HepG2 (cell line): Measurements from ENCODE around the gene LATS1. TPM values are rescaled to one million over a fixed set of nuclear protein-coding genes. Genes with fewer than 3 reads are reported as not detected.

Source experiments
- IKZF1 ChIP-seq: fragments of 450-650 bp; IDR thresholded peaks from 2 replicates; pipeline ENCODE4 v1.7.1; 2016
- ISX ChIP-seq: sonication (generic); formaldehyde crosslinking; conservative IDR thresholded peaks from 2 replicates; pipeline ENCODE4 v1.5.0; 2020; ENCODE audit warnings: missing genetic modification reagents
- NCOR1 ChIP-seq: fragments of 200-600 bp; sonication (generic); IDR thresholded peaks from 2 replicates; pipeline ENCODE4 v1.7.0; 2017; ENCODE audit warnings: antibody characterized with exemption, low read length, borderline replicate concordance
- NFE2 ChIP-seq: sonication (generic); formaldehyde crosslinking; IDR thresholded peaks from 2 replicates; pipeline ENCODE4 v1.4.0; 2020; ENCODE audit warnings: missing genetic modification reagents
- NRL ChIP-seq: sonication (generic); formaldehyde crosslinking; IDR thresholded peaks from 2 replicates; pipeline ENCODE4 v1.5.0; 2020; ENCODE audit warnings: missing genetic modification reagents, mild to moderate bottlenecking, moderate library complexity, borderline replicate concordance
- PHF5A ChIP-seq: IDR thresholded peaks from one replicate; pipeline ENCODE4 v1.6.1; 2018; ENCODE audit warnings: low read depth, missing genetic modification reagents; ENCODE audit not compliant: unreplicated experiment
- RFX3 ChIP-seq: IDR thresholded peaks from 2 replicates; pipeline ENCODE4 v1.6.1; 2016; ENCODE audit warnings: missing biosample characterization, missing genetic modification reagents
- SMAD3 ChIP-seq: sonication (generic); formaldehyde crosslinking; IDR thresholded peaks from 2 replicates; pipeline ENCODE4 v1.4.0; 2020; ENCODE audit warnings: missing genetic modification reagents
- SMARCE1 ChIP-seq: fragments of 450-650 bp; IDR thresholded peaks from 2 replicates; pipeline ENCODE4 v1.6.1; 2017; ENCODE audit warnings: borderline replicate concordance
- SP140L ChIP-seq: sonication (generic); formaldehyde crosslinking; IDR thresholded peaks from 2 replicates; pipeline ENCODE4 v1.4.0; 2020; ENCODE audit warnings: missing genetic modification reagents, borderline replicate concordance
- SUZ12 ChIP-seq: fragments of 150-350 bp; IDR thresholded peaks from 2 replicates; pipeline ENCODE4 v1.6.1; 2014; ENCODE audit warnings: low read depth, low read length
- TFDP2 ChIP-seq: sonication (generic); formaldehyde crosslinking; IDR thresholded peaks from 2 replicates; pipeline ENCODE4 v1.4.0; 2020; ENCODE audit warnings: missing genetic modification reagents
- ZFP37 ChIP-seq: sonication (generic); formaldehyde crosslinking; IDR thresholded peaks from 2 replicates; pipeline ENCODE4 v1.4.0; 2020; ENCODE audit warnings: missing genetic modification reagents, borderline replicate concordance
- ZFP82 ChIP-seq: sonication (generic); formaldehyde crosslinking; IDR thresholded peaks from 2 replicates; pipeline ENCODE4 v1.5.1; 2020; ENCODE audit warnings: mild to moderate bottlenecking, missing genetic modification reagents, borderline replicate concordance
- ZMYM4 ChIP-seq: sonication (generic); formaldehyde crosslinking; IDR thresholded peaks from 2 replicates; pipeline ENCODE4 v1.8.1; 2023; ENCODE audit warnings: mild to moderate bottlenecking, missing genetic modification reagents
- ZNF180 ChIP-seq: sonication (generic); formaldehyde crosslinking; IDR thresholded peaks from 2 replicates; pipeline ENCODE4 v1.4.0; 2020; ENCODE audit warnings: low read depth, missing genetic modification reagents, borderline replicate concordance
- ZNF326 ChIP-seq: sonication (generic); formaldehyde crosslinking; IDR thresholded peaks from 2 replicates; pipeline ENCODE4 v1.4.0; 2020; ENCODE audit warnings: missing genetic modification reagents, borderline replicate concordance
- ZNF382 ChIP-seq: sonication (generic); formaldehyde crosslinking; IDR thresholded peaks from 2 replicates; pipeline ENCODE4 v1.5.0; 2020; ENCODE audit warnings: missing genetic modification reagents, mild to moderate bottlenecking, borderline replicate concordance
- ZNF44 ChIP-seq: sonication (generic); formaldehyde crosslinking; IDR thresholded peaks from 2 replicates; pipeline ENCODE4 v1.5.1; 2020; ENCODE audit warnings: mild to moderate bottlenecking, missing genetic modification reagents
- ZNF607 ChIP-seq: sonication (generic); formaldehyde crosslinking; IDR thresholded peaks from 2 replicates; pipeline ENCODE4 v1.5.1; 2020; ENCODE audit warnings: missing genetic modification reagents, mild to moderate bottlenecking, borderline replicate concordance
- polyA plus RNA-seq, 8 experiments: library from polyadenylated mRNA; depleted of rRNA in 3 of 8; stranded (reverse) in 7 of 8; unstranded in 1 of 8; fragments of >200 nt; fragmentation: Illumina TruSeq in 4 of 8; extraction: Trizol in 4 of 8; gene quantifications; 2 replicates each; pipeline versions ENCODE4 v1.2.1 to v1.2.3, GENCODE V29; 2011 to 2016; ENCODE audit warnings: low read depth in 4 of 8, missing spikeins in 1 of 8, mixed read lengths in 1 of 8; ENCODE audit not compliant: insufficient read depth in 1 of 8
- total RNA-seq, 5 experiments: library from RNA; depleted of rRNA; stranded (reverse); fragments of >200 nt; fragmentation: Illumina TruSeq; extraction: Trizol; gene quantifications; 2 replicates each; pipeline ENCODE4 v1.2.3, GENCODE V29; 2016; ENCODE audit warnings: low read depth in 1 of 5
- TF ChIP-seq, protein P1 (sequence below): sonication (generic); formaldehyde crosslinking; IDR thresholded peaks from 2 replicates; pipeline ENCODE4 v1.5.0; 2020; ENCODE audit warnings: mild to moderate bottlenecking, missing genetic modification reagents
- TF ChIP-seq, protein P2 (sequence below): sonication (generic); formaldehyde crosslinking; IDR thresholded peaks from 2 replicates; pipeline ENCODE4 v1.5.0; 2020; ENCODE audit warnings: mild to moderate bottlenecking, missing genetic modification reagents, borderline replicate concordance
- TF ChIP-seq, protein P3 (sequence below): sonication (generic); formaldehyde crosslinking; IDR thresholded peaks from 2 replicates; pipeline ENCODE4 v1.4.0; 2020; ENCODE audit warnings: missing genetic modification reagents

The LATS1 gene
- total and polyA plus RNA-seq, 2 of the 13 experiments (the other 11 are each of a cell fraction or from before 2014, with no cell fraction given), result 9.9 to 12.6 TPM

- TF ChIP-seq ZNF180 (CRISPR knock-in tag), result no peak
- TF ChIP-seq ZFP82, result no peak; the same call in 1 of the 2 replicates
- no peak for TF ChIP-seq PHF5A (CRISPR knock-in tag)
- TF ChIP-seq, protein P1, sequence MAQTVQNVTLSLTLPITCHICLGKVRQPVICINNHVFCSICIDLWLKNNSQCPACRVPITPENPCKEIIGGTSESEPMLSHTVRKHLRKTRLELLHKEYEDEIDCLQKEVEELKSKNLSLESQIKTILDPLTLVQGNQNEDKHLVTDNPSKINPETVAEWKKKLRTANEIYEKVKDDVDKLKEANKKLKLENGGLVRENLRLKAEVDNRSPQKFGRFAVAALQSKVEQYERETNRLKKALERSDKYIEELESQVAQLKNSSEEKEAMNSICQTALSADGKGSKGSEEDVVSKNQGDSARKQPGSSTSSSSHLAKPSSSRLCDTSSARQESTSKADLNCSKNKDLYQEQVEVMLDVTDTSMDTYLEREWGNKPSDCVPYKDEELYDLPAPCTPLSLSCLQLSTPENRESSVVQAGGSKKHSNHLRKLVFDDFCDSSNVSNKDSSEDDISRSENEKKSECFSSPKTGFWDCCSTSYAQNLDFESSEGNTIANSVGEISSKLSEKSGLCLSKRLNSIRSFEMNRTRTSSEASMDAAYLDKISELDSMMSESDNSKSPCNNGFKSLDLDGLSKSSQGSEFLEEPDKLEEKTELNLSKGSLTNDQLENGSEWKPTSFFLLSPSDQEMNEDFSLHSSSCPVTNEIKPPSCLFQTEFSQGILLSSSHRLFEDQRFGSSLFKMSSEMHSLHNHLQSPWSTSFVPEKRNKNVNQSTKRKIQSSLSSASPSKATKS (CRISPR knock-in tag), result no peak; the same call in 1 of the 2 replicates
- TF ChIP-seq ISX (CRISPR knock-in tag), result no peak
- TF ChIP-seq ZNF607 (CRISPR knock-in tag), result peak; percentile 94
- no peak for TF ChIP-seq SMARCE1
- peak; percentile 61; the same call in 1 of the 2 replicates for TF ChIP-seq ZNF326
- TF ChIP-seq SP140L (CRISPR knock-in tag), result peak; percentile 60; the same call in 1 of the 2 replicates
- TF ChIP-seq RFX3 (CRISPR knock-in tag), result no peak
- TF ChIP-seq, protein P2, sequence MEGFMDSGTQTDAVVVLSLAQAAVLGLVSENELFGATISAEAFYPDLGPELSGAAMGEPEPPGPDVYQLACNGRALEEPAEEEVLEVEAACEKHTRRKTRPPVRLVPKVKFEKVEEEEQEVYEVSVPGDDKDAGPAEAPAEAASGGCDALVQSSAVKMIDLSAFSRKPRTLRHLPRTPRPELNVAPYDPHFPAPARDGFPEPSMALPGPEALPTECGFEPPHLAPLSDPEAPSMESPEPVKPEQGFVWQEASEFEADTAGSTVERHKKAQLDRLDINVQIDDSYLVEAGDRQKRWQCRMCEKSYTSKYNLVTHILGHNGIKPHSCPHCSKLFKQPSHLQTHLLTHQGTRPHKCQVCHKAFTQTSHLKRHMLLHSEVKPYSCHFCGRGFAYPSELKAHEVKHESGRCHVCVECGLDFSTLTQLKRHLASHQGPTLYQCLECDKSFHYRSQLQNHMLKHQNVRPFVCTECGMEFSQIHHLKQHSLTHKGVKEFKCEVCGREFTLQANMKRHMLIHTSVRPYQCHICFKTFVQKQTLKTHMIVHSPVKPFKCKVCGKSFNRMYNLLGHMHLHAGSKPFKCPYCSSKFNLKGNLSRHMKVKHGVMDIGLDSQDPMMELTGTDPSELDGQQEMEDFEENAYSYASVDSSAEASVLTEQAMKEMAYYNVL (CRISPR knock-in tag), result peak; percentile 77; the same call in 1 of the 2 replicates
- peak; percentile 84 for TF ChIP-seq ZMYM4 (CRISPR knock-in tag)
- TF ChIP-seq NCOR1, result no peak
- peak; percentile 97 for TF ChIP-seq NRL (CRISPR knock-in tag)
- peak; percentile 88 for TF ChIP-seq TFDP2 (CRISPR knock-in tag)
- TF ChIP-seq IKZF1, result no peak
- TF ChIP-seq, protein P3, sequence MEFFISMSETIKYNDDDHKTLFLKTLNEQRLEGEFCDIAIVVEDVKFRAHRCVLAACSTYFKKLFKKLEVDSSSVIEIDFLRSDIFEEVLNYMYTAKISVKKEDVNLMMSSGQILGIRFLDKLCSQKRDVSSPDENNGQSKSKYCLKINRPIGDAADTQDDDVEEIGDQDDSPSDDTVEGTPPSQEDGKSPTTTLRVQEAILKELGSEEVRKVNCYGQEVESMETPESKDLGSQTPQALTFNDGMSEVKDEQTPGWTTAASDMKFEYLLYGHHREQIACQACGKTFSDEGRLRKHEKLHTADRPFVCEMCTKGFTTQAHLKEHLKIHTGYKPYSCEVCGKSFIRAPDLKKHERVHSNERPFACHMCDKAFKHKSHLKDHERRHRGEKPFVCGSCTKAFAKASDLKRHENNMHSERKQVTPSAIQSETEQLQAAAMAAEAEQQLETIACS (CRISPR knock-in tag), result peak; percentile 68; the same call in 1 of the 2 replicates
- peak; percentile 45 for TF ChIP-seq SUZ12
- no peak for TF ChIP-seq NFE2 (CRISPR knock-in tag)
- no peak; the same call in 1 of the 2 replicates for TF ChIP-seq ZNF44 (CRISPR knock-in tag)
- TF ChIP-seq ZFP37 (CRISPR knock-in tag), result peak; percentile 6; the same call in 1 of the 2 replicates
- TF ChIP-seq SMAD3 (CRISPR knock-in tag), result peak; percentile 71; the same call in 1 of the 2 replicates
- no peak for TF ChIP-seq ZNF382
Measured at GRCh38 chr6:149717588-149718458, at the start of gene LATS1 (continued).
